GM23338 (cell line): ENCODE measurements around the gene PARD3. TPM values are rescaled to one million over a fixed set of nuclear protein-coding genes. Genes with fewer than 3 reads are reported as not detected.

ENCODE experiments used
- ATAC-seq: fragments of 200-7000 bp; cut with Tn5 transposase; 3 replicates; pipeline ENCODE4 v1.9.1; 2020
- DNase-seq: peaks from one replicate; pipeline ENCODE4 v3.0.0-alpha.2; 2015; ENCODE audit warnings: low spot score
- H2AFZ ChIP-seq: fragments of 200-600 bp; sonication (generic); 2 replicates; pipeline ENCODE4 v1.8.0; 2016; ENCODE audit warnings: antibody characterized with exemption, mild to moderate bottlenecking, moderate library complexity
- H3F3A ChIP-seq: fragments of 200-600 bp; sonication (generic); replicated peaks from 2 replicates; pipeline ENCODE4 v1.8.0; 2017; ENCODE audit warnings: antibody characterized with exemption, mixed run types, low read depth
- H3K27ac ChIP-seq: fragments of 200-600 bp; sonication (generic); 2 replicates; pipeline ENCODE4 v1.6.1; 2016; ENCODE audit warnings: low read depth
- H3K27me3 ChIP-seq: fragments of 200-600 bp; sonication (generic); 2 replicates; pipeline ENCODE4 v1.8.0; 2016; ENCODE audit warnings: mild to moderate bottlenecking, mixed run types, moderate library complexity; ENCODE audit not compliant: insufficient read depth
- H3K36me3 ChIP-seq: fragments of 200-600 bp; sonication (generic); 2 replicates; pipeline ENCODE4 v1.8.0; 2016; ENCODE audit warnings: mild to moderate bottlenecking; ENCODE audit not compliant: insufficient read depth
- H3K4me1 ChIP-seq: fragments of 200-600 bp; sonication (generic); 2 replicates; pipeline ENCODE4 v1.8.0; 2016; ENCODE audit warnings: mild to moderate bottlenecking, moderate library complexity; ENCODE audit not compliant: insufficient read depth
- H3K4me2 ChIP-seq: fragments of 200-600 bp; sonication (generic); 2 replicates; pipeline ENCODE4 v1.7.1; 2017; ENCODE audit warnings: mixed run types
- H3K4me3 ChIP-seq: fragments of 200-600 bp; sonication (generic); 2 replicates; pipeline ENCODE4 v1.6.1; 2016; ENCODE audit warnings: mixed run types
- H3K79me2 ChIP-seq: fragments of 200-600 bp; sonication (generic); replicated peaks from 2 replicates; pipeline ENCODE4 v1.8.0; 2017; ENCODE audit warnings: mild to moderate bottlenecking; ENCODE audit not compliant: insufficient read depth
- H3K9me2 ChIP-seq: fragments of 200-600 bp; sonication (generic); 2 replicates; pipeline ENCODE4 v1.8.0; 2017; ENCODE audit not compliant: insufficient read depth
- H4K20me1 ChIP-seq: fragments of 200-600 bp; sonication (generic); replicated peaks from 2 replicates; pipeline ENCODE4 v1.8.0; 2017; ENCODE audit warnings: mild to moderate bottlenecking; ENCODE audit not compliant: insufficient read depth
- H3K27ac Mint-ChIP-seq: 2 replicates; pipeline ENCODE4 v1.8.0; 2020; ENCODE audit warnings: inconsistent platforms, mild to moderate bottlenecking, moderate library complexity, mixed read lengths
- H3K27me3 Mint-ChIP-seq: 3 replicates; pipeline ENCODE4 v1.8.0; 2022; ENCODE audit warnings: low read depth, mild to moderate bottlenecking, moderate library complexity, mixed read lengths, inconsistent platforms; ENCODE audit not compliant: insufficient read depth, poor library complexity
- H3K36me3 Mint-ChIP-seq: 3 replicates; pipeline ENCODE4 v1.8.0; 2021; ENCODE audit warnings: low read depth, mild to moderate bottlenecking, inconsistent platforms, moderate library complexity, mixed read lengths
- H3K4me1 Mint-ChIP-seq: 3 replicates; pipeline ENCODE4 v1.8.0; 2020; ENCODE audit warnings: mild to moderate bottlenecking, inconsistent platforms, mixed read lengths
- H3K4me3 Mint-ChIP-seq: 3 replicates; pipeline ENCODE4 v1.8.0; 2021; ENCODE audit warnings: moderate library complexity, mild to moderate bottlenecking, inconsistent platforms, mixed read lengths
- H3K9me3 Mint-ChIP-seq: 3 replicates; pipeline ENCODE4 v1.8.0; 2020; ENCODE audit warnings: moderate library complexity, mild to moderate bottlenecking, inconsistent platforms, mixed read lengths
- CREB1 ChIP-seq: fragments of 250-450 bp; sonication (Bioruptor Pico); IDR thresholded peaks from 2 replicates; pipeline ENCODE4 v1.5.0; 2020; ENCODE audit warnings: low read depth, mild to moderate bottlenecking, moderate library complexity
- CTCF ChIP-seq, 2 experiments: fragments of 200-600 bp in 1 of 2; sonication (generic) in 1 of 2; conservative IDR thresholded peaks; 2 replicates each; pipeline versions ENCODE4 v1.5.1 to v1.6.1; 2016 to 2017; ENCODE audit warnings: antibody characterized with exemption in 2 of 2, low read depth in 2 of 2, mild to moderate bottlenecking in 2 of 2, moderate library complexity in 1 of 2
- ETS1 ChIP-seq: IDR thresholded peaks from 2 replicates; pipeline ENCODE4 v1.6.1; 2016; ENCODE audit warnings: antibody characterized with exemption
- EZH2 ChIP-seq: fragments of 200-600 bp; sonication (generic); IDR thresholded peaks from one replicate; pipeline ENCODE4 v1.8.0; 2017; ENCODE audit warnings: antibody characterized with exemption, mild to moderate bottlenecking, low read depth; ENCODE audit not compliant: unreplicated experiment
- EZH2phosphoT487 ChIP-seq: fragments of 200-600 bp; sonication (generic); IDR thresholded peaks from one replicate; pipeline ENCODE4 v1.8.1; 2018; ENCODE audit warnings: antibody characterized with exemption; ENCODE audit not compliant: unreplicated experiment
- JUNB ChIP-seq: IDR thresholded peaks from one replicate; pipeline ENCODE4 v1.6.1; 2016; ENCODE audit warnings: antibody characterized with exemption; ENCODE audit not compliant: unreplicated experiment
- NANOG ChIP-seq: IDR thresholded peaks from 2 replicates; pipeline ENCODE4 v1.6.1; 2016; ENCODE audit warnings: antibody characterized with exemption, borderline replicate concordance
- POLR2AphosphoS5 ChIP-seq: IDR thresholded peaks from 2 replicates; pipeline ENCODE4 v1.6.1; 2016; ENCODE audit warnings: antibody characterized with exemption, low read depth
- REST ChIP-seq: IDR thresholded peaks from one replicate; pipeline ENCODE4 v1.6.1; 2018; ENCODE audit warnings: antibody characterized with exemption; ENCODE audit not compliant: unreplicated experiment
- STAT1 ChIP-seq: IDR thresholded peaks from one replicate; pipeline ENCODE4 v1.6.1; 2016; ENCODE audit warnings: antibody characterized with exemption; ENCODE audit not compliant: unreplicated experiment
- ZNF114 ChIP-seq: fragments of 250-450 bp; sonication (Bioruptor Pico); IDR thresholded peaks from 2 replicates; pipeline ENCODE4 v1.5.0; 2020; ENCODE audit warnings: mild to moderate bottlenecking, moderate library complexity
- ZNF331 ChIP-seq: fragments of 250-450 bp; sonication (Bioruptor Pico); IDR thresholded peaks from 2 replicates; pipeline ENCODE4 v1.5.0; 2020; ENCODE audit warnings: low read depth, mild to moderate bottlenecking, moderate library complexity
- ZNF462 ChIP-seq: fragments of 250-450 bp; sonication (Bioruptor Pico); IDR thresholded peaks from 2 replicates; pipeline ENCODE4 v1.5.0; 2020; ENCODE audit warnings: mild to moderate bottlenecking, moderate library complexity
- polyA plus RNA-seq: library from polyadenylated mRNA; unstranded; fragments of >200 nt; fragmentation: Nextera tagmentation; extraction: Ambion mirVana; gene quantifications from 2 replicates; pipeline ENCODE4 v1.2.1, GENCODE V29; 2016
- total RNA-seq: library from RNA; depleted of rRNA; stranded (reverse); fragments of >200 nt; shearing (Covaris generic); gene quantifications from 2 replicates; pipeline ENCODE4 v1.2.3, GENCODE V29; 2014

Gene PARD3
- total and polyA plus RNA-seq, 2 experiments from 2014 or later = 30.2 to 51.4 TPM

- H3K4me2 ChIP-seq = no peak overlapping the region
- H3K9me2 ChIP-seq = no peaks in the 10 kb centered on the region
- no peak overlapping the region for H2AFZ ChIP-seq
- no peaks in the 10 kb centered on the region for H3K27me3 ChIP-seq
- Mint-ChIP-seq H3K36me3 (no peaks in the 10 kb centered on the region), H3K27ac (no peak overlapping the region), H3K4me1 (peaks cover 18% of the 10 kb centered on the region), H3K27me3 (no peaks in the 10 kb centered on the region), H3K9me3 (no peaks in the 10 kb centered on the region), H3K4me3 (no peak overlapping the region)
- H3K4me1 ChIP-seq = peaks cover 5% of the 10 kb centered on the region; the same call in 1 of the 2 replicates
- no peak for TF ChIP-seq NANOG
- no peak for TF ChIP-seq REST
- no peak for TF ChIP-seq ZNF462 (CRISPR knock-in tag)
- TF ChIP-seq EZH2 = no peak
- no peak for TF ChIP-seq ZNF331 (CRISPR knock-in tag)
- no peak for TF ChIP-seq ETS1
- TF ChIP-seq JUNB = no peak
- no peak for TF ChIP-seq POLR2AphosphoS5
- TF ChIP-seq ZNF114 (CRISPR knock-in tag) = no peak
- TF ChIP-seq CREB1 (CRISPR knock-in tag) = no peak
- TF ChIP-seq STAT1 = no peak
- TF ChIP-seq CTCF (conservative IDR thresholded peaks at IDR 0.05; ENCODE audit: low read depth in 2 of 2) = no peak
- TF ChIP-seq EZH2phosphoT487 = no peak
- H3K27ac ChIP-seq = no peak overlapping the region
- DNase-seq (no peak), ATAC-seq (no peak)
- peaks cover 56% of the 10 kb centered on the region for H3K79me2 ChIP-seq
- H3F3A ChIP-seq = no peaks in the 10 kb centered on the region
- H3K36me3 ChIP-seq = no peaks in the 10 kb centered on the region
- H3K4me3 ChIP-seq = no peak overlapping the region
- H4K20me1 ChIP-seq = 0 out of 2 replicates have a peak, but pooled peaks cover 4% of the 10 kb centered on the region
Observed at GRCh38 chr10:34629084-34629483, 186.0 kb downstream of the PARD3 start.
